ENCODE measurements around the gene GPRIN1.

DNA sequence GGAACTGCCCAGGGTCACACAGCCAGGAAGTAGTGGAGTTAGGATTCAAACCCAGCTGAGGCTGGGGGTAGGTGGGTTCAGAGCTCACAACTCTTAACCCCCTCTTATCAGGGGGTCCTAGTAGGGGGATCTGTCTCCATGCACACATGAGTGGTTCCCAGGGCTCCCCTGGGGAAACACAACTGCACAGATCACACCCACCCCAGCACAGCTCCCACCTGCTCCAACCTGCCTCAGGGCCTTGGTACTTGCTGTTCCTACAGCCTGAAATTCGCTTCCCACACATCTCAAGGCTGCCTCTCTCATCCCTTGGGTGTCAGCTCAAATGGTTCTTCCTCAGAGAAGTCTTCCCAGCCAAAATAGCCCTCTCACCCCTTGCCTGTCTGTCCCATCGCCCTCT, 15.6 kb upstream of the GPRIN1 start:
- TF ChIP-seq POLR2A (IDR thresholded peaks at IDR 0.05) = no peak
- TF ChIP-seq, protein P1, sequence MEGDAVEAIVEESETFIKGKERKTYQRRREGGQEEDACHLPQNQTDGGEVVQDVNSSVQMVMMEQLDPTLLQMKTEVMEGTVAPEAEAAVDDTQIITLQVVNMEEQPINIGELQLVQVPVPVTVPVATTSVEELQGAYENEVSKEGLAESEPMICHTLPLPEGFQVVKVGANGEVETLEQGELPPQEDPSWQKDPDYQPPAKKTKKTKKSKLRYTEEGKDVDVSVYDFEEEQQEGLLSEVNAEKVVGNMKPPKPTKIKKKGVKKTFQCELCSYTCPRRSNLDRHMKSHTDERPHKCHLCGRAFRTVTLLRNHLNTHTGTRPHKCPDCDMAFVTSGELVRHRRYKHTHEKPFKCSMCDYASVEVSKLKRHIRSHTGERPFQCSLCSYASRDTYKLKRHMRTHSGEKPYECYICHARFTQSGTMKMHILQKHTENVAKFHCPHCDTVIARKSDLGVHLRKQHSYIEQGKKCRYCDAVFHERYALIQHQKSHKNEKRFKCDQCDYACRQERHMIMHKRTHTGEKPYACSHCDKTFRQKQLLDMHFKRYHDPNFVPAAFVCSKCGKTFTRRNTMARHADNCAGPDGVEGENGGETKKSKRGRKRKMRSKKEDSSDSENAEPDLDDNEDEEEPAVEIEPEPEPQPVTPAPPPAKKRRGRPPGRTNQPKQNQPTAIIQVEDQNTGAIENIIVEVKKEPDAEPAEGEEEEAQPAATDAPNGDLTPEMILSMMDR (IDR thresholded peaks at IDR 0.05) = no peak
